ENCODE results near the gene HECTD1. TPM values are rescaled to one million over a fixed set of nuclear protein-coding genes. Genes with fewer than 3 reads are reported as not detected.
"Not testable (repeated sequence)": the region's sequence is repeated elsewhere in the genome, so short reads cannot be mapped to it uniquely, and the experiment has no call there.

The HECTD1 gene
- 52.8 TPM for polyA plus RNA-seq (2012; ENCODE audit: insufficient read depth, insufficient read length, low read depth)

DNA sequence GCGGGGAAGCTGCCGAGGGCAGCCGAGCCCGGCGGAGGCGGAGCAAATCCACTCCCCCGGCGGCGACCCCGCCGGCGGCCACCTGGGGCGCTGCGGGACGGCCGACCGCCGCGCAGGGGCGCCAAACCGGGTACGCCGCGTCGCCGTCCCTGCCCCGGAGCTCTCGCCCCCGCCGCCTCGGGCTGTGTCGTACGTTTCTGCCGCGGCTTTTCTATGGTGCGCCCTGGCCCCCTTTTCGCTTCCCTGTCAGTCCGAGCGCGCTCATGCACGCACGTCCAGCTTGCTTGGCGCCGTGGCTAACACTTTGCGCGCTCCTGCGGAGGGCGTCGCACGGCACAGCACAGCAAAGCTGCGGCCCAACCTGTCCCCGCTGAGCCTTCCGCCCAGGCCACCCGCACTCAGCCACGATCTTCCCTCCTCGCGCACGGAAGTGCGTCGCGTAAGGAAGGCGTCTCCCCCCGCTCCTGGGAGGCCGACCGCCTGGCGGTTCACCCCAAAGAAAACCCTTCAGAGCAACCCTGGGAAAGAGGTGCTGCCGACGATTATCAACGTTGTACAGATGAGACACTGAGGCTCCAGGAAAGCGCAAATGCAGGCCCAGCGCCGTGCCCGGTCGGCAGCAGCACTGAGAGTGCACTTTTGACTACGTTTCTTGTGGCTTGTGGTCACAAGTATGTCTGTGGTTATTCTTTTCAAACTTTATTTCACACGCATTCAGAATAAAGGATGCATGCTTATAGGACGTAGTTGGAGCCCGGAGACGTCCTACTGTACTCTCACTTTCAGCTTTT, at the start of gene HECTD1:
Gene HECTD1 (minus strand): TSS at position 39 of the 791 bp plus-strand sequence. CDS start 1,857 bp downstream, outside the sequence.
- TF ChIP-seq CTCF (IDR thresholded peaks at IDR 0.05; ENCODE audit: low read depth, low read length), result peak; percentile 18; the same call in 1 of the 2 replicates
- DNase-seq, result no peak
- peaks cover 16% of the 10 kb centered on the region for H3K36me3 ChIP-seq

GRCh38 chr14:31257244-31257553, 49.6 kb upstream of the HECTD1 start:
- Histone ChIP-seq H3K27me3 (no peaks in the 10 kb centered on the region), H3K36me3 (no peaks in the 10 kb centered on the region), H3K4me3 (ENCODE audit: low read depth, low read length) (no peak overlapping the region), H3K9me3 (no peaks in the 10 kb centered on the region), H3K4me1 (no peaks in the 10 kb centered on the region)
- no peak for TF ChIP-seq CTCF (IDR thresholded peaks at IDR 0.05; ENCODE audit: low read depth, low read length)
- no peak for DNase-seq

More for the DNA sequence above, at the start of gene HECTD1:
- H3K27me3 ChIP-seq, result no peaks in the 10 kb centered on the region
- H3K4me1 ChIP-seq, result no peaks in the 10 kb centered on the region
- no peaks in the 10 kb centered on the region for H3K9me3 ChIP-seq
- peak within 1 kb of the TSS; percentile 82 for H3K4me3 ChIP-seq (ENCODE audit: low read depth, low read length)

DNA sequence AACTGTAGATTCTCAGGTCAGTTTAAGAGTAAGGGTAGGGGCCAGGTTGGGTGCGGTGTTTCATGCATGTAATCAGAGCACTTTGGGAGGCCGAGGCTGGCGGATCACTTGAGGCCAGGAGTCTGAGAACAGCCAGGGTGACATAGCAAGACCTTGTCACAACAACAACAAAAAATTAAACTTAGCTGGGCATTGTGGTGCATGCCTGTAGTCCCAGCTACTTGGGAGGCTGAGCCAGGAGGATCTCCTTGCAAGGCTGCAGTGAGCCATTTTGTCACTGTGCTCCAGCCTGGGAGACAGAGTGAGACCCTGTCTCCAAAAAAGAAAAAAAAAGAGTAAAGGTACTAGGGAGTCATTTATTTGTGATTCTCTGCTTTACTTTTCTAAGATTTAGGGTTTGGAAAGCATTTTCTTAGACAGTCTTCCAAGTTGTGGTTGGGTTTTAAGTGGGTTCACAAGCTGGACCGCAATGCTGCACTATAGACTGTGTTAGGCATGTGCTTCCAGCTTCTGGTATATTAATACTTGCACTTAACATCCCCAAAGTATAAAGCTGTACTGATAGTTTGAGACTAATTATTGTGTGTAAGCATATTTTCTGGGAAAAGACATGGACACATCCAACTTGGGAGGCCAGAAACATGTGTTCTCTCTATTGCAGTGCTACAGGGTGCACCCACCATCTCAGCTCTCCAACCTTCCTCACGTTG, 49.1 kb upstream of the HECTD1 start:
- no peak for DNase-seq
- H3K4me1 ChIP-seq, result no peaks in the 10 kb centered on the region
- H3K4me3 ChIP-seq (ENCODE audit: low read depth, low read length), result no peak overlapping the region
- H3K27me3 ChIP-seq, result no peaks in the 10 kb centered on the region
- no peaks in the 10 kb centered on the region for H3K36me3 ChIP-seq
- TF ChIP-seq CTCF (IDR thresholded peaks at IDR 0.05; ENCODE audit: low read depth, low read length), result no peak
- H3K9me3 ChIP-seq, result no peaks in the 10 kb centered on the region

GRCh38 chr14:31255918-31256317, 48.3 kb upstream of the HECTD1 start:
- not testable (repeated sequence) for DNase-seq; H3K4me3 ChIP-seq (ENCODE audit: low read depth, low read length); H3K27me3 ChIP-seq; H3K4me1 ChIP-seq; H3K9me3 ChIP-seq; H3K36me3 ChIP-seq

DNA sequence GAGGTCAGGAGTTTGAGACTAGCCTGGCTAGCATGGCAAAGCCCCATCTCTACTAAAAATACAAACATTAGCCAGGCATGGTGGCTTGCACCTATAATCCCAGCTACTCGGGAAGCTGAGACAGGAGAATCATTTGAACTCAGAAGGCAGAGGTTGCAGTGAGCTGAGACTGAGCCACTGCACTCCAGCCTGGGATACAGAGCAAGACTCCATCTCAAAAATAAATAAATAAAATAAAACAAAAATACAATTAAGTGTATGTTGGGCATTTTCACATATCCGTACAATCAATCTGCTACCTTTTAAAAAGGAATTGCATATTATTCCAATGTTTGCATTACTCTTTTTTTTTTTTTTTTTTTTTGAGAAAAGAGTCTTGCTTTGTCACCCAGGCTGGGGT, 47.7 kb upstream of the HECTD1 start:
- Histone ChIP-seq H3K36me3 (no peaks in the 10 kb centered on the region), H3K4me3 (ENCODE audit: low read depth, low read length) (no peak overlapping the region), H3K27me3 (no peaks in the 10 kb centered on the region), H3K4me1 (no peaks in the 10 kb centered on the region), H3K9me3 (no peaks in the 10 kb centered on the region)
- TF ChIP-seq CTCF (IDR thresholded peaks at IDR 0.05; ENCODE audit: low read depth, low read length), result no peak
- DNase-seq, result no peak

GRCh38 chr14:31253746-31254471, 46.3 kb upstream of the HECTD1 start:
- no peaks in the 10 kb centered on the region for H3K9me3 ChIP-seq
- no peak for DNase-seq
- H3K4me3 ChIP-seq (ENCODE audit: low read depth, low read length), result no peak overlapping the region
- H3K4me1 ChIP-seq, result no peaks in the 10 kb centered on the region
- TF ChIP-seq CTCF (IDR thresholded peaks at IDR 0.05; ENCODE audit: low read depth, low read length), result no peak
- H3K36me3 ChIP-seq, result no peaks in the 10 kb centered on the region
- H3K27me3 ChIP-seq, result no peaks in the 10 kb centered on the region
